ENCODE results near the gene TMEM95.
A peak's percentile ranks its signal among the peaks of the same experiment; 100 is the strongest.
"Not testable (repeated sequence)": the region's sequence is repeated elsewhere in the genome, so short reads cannot be mapped to it uniquely, and the experiment has no call there.

Gene TMEM95

GRCh38 chr17:7322520-7323194 lies 32.3 kb upstream of the TMEM95 start:
- in situ Hi-C loops (cut with MboI; ENCODE audit: low pct_unique_long_range_greater_than_20kb, low sequenced_read_pairs) = no loop called here
- no peak for DNase-seq

DNA sequence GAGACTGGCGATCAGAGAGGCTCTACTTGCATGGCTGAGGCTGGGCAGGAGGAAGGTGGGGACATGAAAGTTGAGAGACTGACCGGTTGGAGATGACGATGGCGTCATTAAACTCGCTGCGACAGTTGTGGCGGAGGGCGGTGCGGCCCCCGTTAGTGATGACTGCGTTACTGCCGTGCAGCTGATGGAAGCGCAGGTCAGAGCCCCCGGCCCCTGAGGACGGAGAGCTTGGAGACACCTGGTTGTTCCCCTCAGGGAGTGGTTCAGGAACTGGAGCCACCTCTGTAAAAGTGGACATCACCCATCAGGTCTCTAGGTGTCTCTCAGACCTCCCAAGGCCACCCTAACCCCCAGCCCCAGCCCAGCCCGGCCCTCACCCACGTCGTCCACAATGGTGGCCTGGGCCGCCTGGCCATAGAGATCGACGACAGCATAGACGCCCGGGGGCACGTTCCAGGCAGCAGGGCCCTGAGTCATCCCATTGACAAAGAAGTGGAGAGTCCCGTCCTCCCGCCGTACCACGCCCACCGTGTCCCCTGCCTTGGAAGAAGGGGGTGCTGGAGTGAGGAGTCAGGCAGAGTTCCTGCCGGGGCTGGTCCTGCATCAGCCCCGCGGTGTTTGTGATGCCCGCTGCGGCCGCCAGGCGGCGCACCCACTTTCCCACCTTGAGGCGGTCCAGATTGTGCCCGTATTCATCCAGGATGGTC lies 31.1 kb upstream of the TMEM95 start:
- peak; percentile 58 for DNase-seq
- in situ Hi-C loops (cut with MboI; ENCODE audit: low pct_unique_long_range_greater_than_20kb, low sequenced_read_pairs) = no loop called here

DNA sequence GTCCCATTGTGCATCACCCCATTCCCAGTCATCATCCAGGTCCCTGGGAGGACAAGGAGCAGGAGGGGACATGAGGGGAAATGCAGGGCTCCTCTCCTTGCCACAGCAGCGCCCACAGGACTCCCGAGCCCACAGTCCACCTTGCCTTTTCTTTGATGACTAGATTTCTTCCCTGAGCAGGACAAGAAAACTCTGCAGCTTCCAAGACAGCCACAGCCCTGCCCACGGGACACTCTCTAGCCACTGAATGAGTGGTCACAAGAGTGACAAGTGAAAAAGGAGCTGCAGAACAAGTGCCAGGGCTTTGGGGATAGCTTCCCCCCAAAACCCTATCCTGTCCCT lies 30.5 kb upstream of the TMEM95 start:
- DNase-seq = no peak
- in situ Hi-C loops (cut with MboI; ENCODE audit: low pct_unique_long_range_greater_than_20kb, low sequenced_read_pairs) = no loop called here

- in situ Hi-C loops (cut with MboI; ENCODE audit: low pct_unique_long_range_greater_than_20kb, low sequenced_read_pairs) = loop anchor here (25.0 kb wide), 1 partner anchor 288 kb away; the partner anchor contains the start of genes SLC16A11 and SLC16A13
- no peak for DNase-seq
Measured at GRCh38 chr17:7325031-7325528, 29.9 kb upstream of the TMEM95 start.

GRCh38 chr17:7326186-7326585 lies 28.8 kb upstream of the TMEM95 start:
- in situ Hi-C loops (cut with MboI; ENCODE audit: low pct_unique_long_range_greater_than_20kb, low sequenced_read_pairs) = loop anchor here (25.0 kb wide), 1 partner anchor 289 kb away; the partner anchor contains the start of genes SLC16A11 and SLC16A13
- DNase-seq = no peak

DNA sequence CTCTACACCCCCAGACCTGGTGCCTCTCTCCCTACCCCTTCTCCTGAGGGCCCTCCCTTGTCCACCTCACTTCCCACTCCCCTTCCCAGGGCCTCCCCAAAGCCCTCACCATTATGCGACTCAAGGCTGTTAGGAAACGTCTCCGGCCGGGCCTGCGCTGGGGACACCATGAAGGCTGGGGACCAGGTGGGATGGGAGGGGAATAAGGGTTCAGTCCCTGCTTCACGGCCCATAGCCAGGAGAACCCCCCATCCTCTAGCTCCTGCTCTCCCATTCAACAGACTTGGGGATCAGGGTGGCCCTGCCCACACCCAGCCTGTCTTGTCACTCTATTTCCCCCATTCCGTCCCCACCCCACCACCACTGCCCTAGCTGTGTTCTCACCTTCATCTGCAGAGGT lies 27.9 kb upstream of the TMEM95 start:
- no peak for DNase-seq
- in situ Hi-C loops (cut with MboI; ENCODE audit: low pct_unique_long_range_greater_than_20kb, low sequenced_read_pairs) = loop anchor here (25.0 kb wide), 1 partner anchor 290 kb away; the partner anchor contains the start of genes SLC16A11 and SLC16A13

GRCh38 chr17:7327501-7327900 lies 27.5 kb upstream of the TMEM95 start:
- no peak for DNase-seq
- in situ Hi-C loops (cut with MboI; ENCODE audit: low pct_unique_long_range_greater_than_20kb, low sequenced_read_pairs) = loop anchor here (25.0 kb wide), 1 partner anchor 290 kb away; the partner anchor contains the start of genes SLC16A11 and SLC16A13

GRCh38 chr17:7328009-7328408 lies 26.9 kb upstream of the TMEM95 start:
- no peak for DNase-seq
- in situ Hi-C loops (cut with MboI; ENCODE audit: low pct_unique_long_range_greater_than_20kb, low sequenced_read_pairs) = loop anchor here (25.0 kb wide), 1 partner anchor 291 kb away; the partner anchor contains the start of genes SLC16A11 and SLC16A13

DNA sequence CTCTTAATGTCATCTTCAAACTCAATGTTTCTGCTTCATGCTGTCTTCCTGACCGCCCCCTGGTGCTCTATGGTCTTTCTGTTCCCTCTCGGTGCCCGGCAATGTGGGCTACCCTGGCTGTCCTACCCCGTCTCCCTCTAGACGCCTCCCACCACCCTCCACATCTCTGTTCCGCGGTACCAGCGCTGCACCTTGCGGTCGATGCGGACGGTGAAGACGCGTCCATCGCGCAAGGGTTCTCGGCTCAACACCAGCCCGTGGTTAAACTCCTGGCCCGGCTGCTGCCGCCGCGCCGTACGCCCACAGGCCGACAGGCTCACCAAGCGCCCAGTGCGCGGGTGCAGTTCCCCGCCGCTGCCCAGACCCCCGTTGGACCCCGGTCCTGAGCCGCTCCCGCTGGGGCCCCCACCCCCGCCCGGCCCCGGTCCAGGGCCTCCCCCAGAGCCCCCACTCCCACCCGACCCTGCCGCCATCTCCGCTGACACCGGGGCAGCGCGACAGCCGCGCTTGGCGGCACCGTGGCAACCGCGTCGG lies 26.0 kb upstream of the TMEM95 start, which contains the start of gene NEURL4:
TSS of gene NEURL4 (minus strand) at position 496 of the 534 bp plus-strand sequence. CDS start at position 473, 23 bp downstream.
- in situ Hi-C loops (cut with MboI; ENCODE audit: low pct_unique_long_range_greater_than_20kb, low sequenced_read_pairs) = loop anchor here (25.0 kb wide), 1 partner anchor 292 kb away; the partner anchor contains the start of genes SLC16A11 and SLC16A13

GRCh38 chr17:7329374-7329996 lies 25.5 kb upstream of the TMEM95 start:
- in situ Hi-C loops (cut with MboI; ENCODE audit: low pct_unique_long_range_greater_than_20kb, low sequenced_read_pairs) = loop anchor here (25.0 kb wide), 1 partner anchor 292 kb away; the partner anchor contains the start of genes SLC16A11 and SLC16A13
- DNase-seq = peak; percentile 99

More for the DNA sequence above, 26.0 kb upstream of the TMEM95 start, which contains the start of gene NEURL4:
- peak; percentile 27 for DNase-seq

DNA sequence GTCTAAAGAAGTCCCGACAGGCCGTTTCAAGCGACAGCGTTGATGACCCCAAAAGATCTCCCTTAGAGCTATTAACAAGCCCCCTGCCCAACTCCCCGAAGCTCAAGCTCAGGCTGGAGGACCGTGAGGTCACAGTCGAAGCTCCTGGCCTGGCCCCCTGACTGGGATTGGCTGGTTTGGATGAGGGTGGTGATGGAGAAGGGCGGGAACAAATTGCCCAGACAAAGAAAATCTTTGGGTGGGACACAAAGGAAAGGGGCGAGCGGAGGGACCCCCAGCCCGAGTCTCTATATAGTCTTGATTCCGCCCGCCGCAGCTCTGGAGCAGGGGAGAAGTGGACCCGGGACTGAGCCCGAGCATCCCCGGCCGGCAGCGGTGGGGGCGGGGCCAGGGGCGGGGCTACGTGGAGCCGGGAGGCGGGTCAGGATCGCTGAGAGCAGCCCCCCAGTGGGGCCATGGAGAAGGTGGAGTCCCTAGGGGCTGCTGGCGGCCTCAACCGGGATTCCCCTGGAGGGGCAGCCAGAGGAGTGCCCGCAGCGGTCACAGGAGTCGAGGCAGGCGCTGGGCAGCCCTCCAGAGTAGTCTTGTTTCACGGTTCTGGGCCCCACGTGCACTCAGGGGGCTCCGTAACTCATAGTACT lies 24.8 kb upstream of the TMEM95 start:
- in situ Hi-C loops (cut with MboI; ENCODE audit: low pct_unique_long_range_greater_than_20kb, low sequenced_read_pairs) = loop anchor here (25.0 kb wide), 1 partner anchor 293 kb away; the partner anchor contains the start of genes SLC16A11 and SLC16A13
- no peak for DNase-seq

GRCh38 chr17:7330638-7331015 lies 24.3 kb upstream of the TMEM95 start:
- in situ Hi-C loops (cut with MboI; ENCODE audit: low pct_unique_long_range_greater_than_20kb, low sequenced_read_pairs) = loop anchor here (25.0 kb wide), 1 partner anchor 293 kb away; the partner anchor contains the start of genes SLC16A11 and SLC16A13

DNA sequence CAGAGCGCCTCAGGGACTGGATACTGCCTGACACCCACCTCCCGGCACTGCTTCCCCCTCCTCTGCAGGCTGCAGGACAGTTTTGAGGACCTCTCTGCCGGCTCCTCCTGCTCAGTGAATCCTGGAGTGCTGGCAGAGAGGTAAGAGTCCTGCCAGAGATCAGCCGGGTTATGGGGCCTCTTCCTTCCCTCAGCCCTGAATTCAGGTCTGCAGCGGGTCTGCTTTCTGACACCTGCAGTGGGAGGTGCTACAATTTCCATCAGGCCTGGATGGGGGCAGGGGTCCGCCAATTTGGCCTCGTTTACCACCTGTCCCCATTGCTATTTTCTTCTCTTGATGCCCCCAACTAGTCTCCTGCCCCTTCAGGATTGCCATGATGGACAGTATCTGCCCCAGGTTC lies 22.8 kb upstream of the TMEM95 start:
- in situ Hi-C loops (cut with MboI; ENCODE audit: low pct_unique_long_range_greater_than_20kb, low sequenced_read_pairs) = loop anchor here (25.0 kb wide), 1 partner anchor 295 kb away; the partner anchor contains the start of genes SLC16A11 and SLC16A13
- DNase-seq = no peak

More at GRCh38 chr17:7330638-7331015, 24.3 kb upstream of the TMEM95 start:
- DNase-seq = no peak

- in situ Hi-C loops (cut with MboI; ENCODE audit: low pct_unique_long_range_greater_than_20kb, low sequenced_read_pairs) = loop anchor here (25.0 kb wide), 1 partner anchor 295 kb away; the partner anchor contains the start of genes SLC16A11 and SLC16A13
- DNase-seq = not testable (repeated sequence)
Measured at GRCh38 chr17:7332600-7333069, 22.3 kb upstream of the TMEM95 start.

DNA sequence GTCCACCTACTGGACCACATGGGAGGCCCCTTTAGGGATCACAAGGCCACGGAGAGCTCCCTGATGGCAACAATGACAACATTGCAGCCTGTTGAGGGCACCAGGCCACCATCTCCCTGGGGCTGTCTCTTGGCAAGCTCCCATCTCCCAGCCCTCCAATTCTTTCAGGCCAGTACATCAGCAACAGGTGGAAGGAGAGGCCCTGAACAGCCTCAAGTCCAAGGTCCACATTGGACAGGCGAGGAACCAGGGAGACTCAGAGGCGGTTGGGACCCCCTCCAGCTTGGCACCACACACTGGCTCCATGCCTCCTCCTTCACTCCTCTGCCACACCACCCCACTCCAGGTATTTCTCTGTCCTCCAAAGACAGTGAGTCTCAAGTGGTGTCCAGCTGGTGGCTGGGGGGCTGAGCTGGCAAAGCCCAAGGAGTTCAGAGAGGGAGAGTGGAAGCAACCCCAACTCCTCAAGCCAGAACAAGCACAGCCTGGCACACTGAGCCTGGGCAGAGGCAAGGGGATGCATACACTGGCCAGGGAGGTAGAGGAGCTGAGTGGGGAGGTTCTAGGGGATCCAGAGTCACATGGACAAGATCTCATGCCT lies 19.9 kb upstream of the TMEM95 start:
- in situ Hi-C loops (cut with MboI; ENCODE audit: low pct_unique_long_range_greater_than_20kb, low sequenced_read_pairs) = loop anchor here (25.0 kb wide), 1 partner anchor 298 kb away; the partner anchor contains the start of genes SLC16A11 and SLC16A13
- no peak for DNase-seq

DNA sequence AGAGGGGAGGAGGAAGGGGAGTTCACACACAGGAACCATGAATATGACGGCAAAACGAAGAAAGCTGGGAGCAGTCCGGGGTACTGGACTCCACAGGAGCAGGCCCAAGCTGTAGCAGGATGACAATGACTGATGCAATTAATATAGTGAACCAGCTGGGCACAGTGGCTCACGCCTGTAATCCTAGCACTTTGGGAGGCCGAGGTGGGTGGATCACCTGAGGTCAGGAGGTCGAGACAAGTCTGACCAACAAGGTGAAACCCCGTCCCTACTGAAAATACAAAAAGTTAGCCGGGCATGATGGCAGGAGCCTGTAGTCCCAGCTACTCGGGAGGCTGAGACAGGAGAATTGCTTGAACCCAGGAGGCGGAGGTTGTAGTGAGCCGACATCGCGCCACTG lies 19.2 kb upstream of the TMEM95 start:
- in situ Hi-C loops (cut with MboI; ENCODE audit: low pct_unique_long_range_greater_than_20kb, low sequenced_read_pairs) = loop anchor here (25.0 kb wide), 1 partner anchor 298 kb away; the partner anchor contains the start of genes SLC16A11 and SLC16A13
- not testable (repeated sequence) for DNase-seq
